Thoracic aorta (tissue), 2 donors: ENCODE measurements around the gene MITF. TPM values are rescaled to one million over a fixed set of nuclear protein-coding genes. Genes with fewer than 3 reads are reported as not detected.

Experiments used
- ATAC-seq: fragments of 150-250 bp; one replicate; pipeline ENCODE4 v1.8.0; 2017; ENCODE audit warnings: low read depth; ENCODE audit not compliant: insufficient number of reproducible peaks, low FRiP score
- DNase-seq: peaks from one replicate; pipeline ENCODE4 v3.0.0-alpha.2; 2020; ENCODE audit warnings: low spot score
- H3K27ac ChIP-seq, 2 donors: fragments of 200-600 bp; sonication (generic); 1 replicate in 1 of 2; 2 replicates in 1 of 2; pipeline ENCODE4 v1.5.1; 2016; ENCODE audit warnings: mild to moderate bottlenecking in 2 of 2, moderate library complexity in 2 of 2
- H3K27me3 ChIP-seq: fragments of 200-600 bp; sonication (generic); replicated peaks from 2 replicates; pipeline ENCODE4 v1.6.0; 2016; ENCODE audit warnings: mild to moderate bottlenecking; ENCODE audit not compliant: insufficient read depth
- H3K36me3 ChIP-seq: fragments of 200-600 bp; sonication (generic); one replicate; pipeline ENCODE4 v1.5.1; 2016
- H3K4me1 ChIP-seq, 2 donors: fragments of 200-600 bp; sonication (generic); 1 replicate in 1 of 2; 2 replicates in 1 of 2; pipeline versions ENCODE4 v1.5.1 to v1.6.0; 2016; ENCODE audit warnings: low read depth in 2 of 2, mild to moderate bottlenecking in 1 of 2; ENCODE audit not compliant: control insufficient read depth in 1 of 2
- H3K4me3 ChIP-seq: fragments of 200-600 bp; sonication (generic); 2 replicates; pipeline ENCODE4 v1.5.1; 2016; ENCODE audit warnings: mild to moderate bottlenecking
- H3K9me3 ChIP-seq: fragments of 200-600 bp; sonication (generic); 2 replicates; pipeline ENCODE4 v1.5.1; 2016
- CTCF ChIP-seq: fragments of 200-600 bp; sonication (generic); IDR thresholded peaks from one replicate; pipeline ENCODE4 v1.5.1; 2019; ENCODE audit warnings: antibody characterized with exemption
- total RNA-seq, 2 donors: library from RNA; depleted of rRNA; stranded (reverse); fragments of >200 nt; gene quantifications; one replicate each; pipeline versions ENCODE4 v1.1.0 to v1.2.3, GENCODE V29; 2016

MITF gene
- total RNA-seq, 2 donors from 2014 or later: 12.3 to 12.7 TPM

- no peak for DNase-seq
- no peak for ATAC-seq
- Histone ChIP-seq H3K27me3 (no peaks in the 10 kb centered on the region), H3K36me3 (no peaks in the 10 kb centered on the region), H3K4me1 (peaks cover 10 to 51% of the 10 kb centered on the region in 2 donors), H3K9me3 (no peaks in the 10 kb centered on the region), H3K27ac (no peak overlapping the region), H3K4me3 (no peak overlapping the region)
- TF ChIP-seq CTCF: no peak
These were observed 103.5 kb downstream of the MITF start for GRCh38 chr3:69842789-69843188.

- ATAC-seq (no peak), DNase-seq (no peak)
- H3K4me1 ChIP-seq: peaks cover 0 to 55% of the 10 kb centered on the region in 2 donors
- no peaks in the 10 kb centered on the region for H3K27me3 ChIP-seq
- H3K27ac ChIP-seq: no peak overlapping the region
- H3K4me3 ChIP-seq: no peak overlapping the region
- TF ChIP-seq CTCF: no peak
- no peaks in the 10 kb centered on the region for H3K36me3 ChIP-seq
- no peaks in the 10 kb centered on the region for H3K9me3 ChIP-seq
These were observed 105.4 kb downstream of the MITF start for GRCh38 chr3:69844706-69845105.

GRCh38 chr3:69847303-69847702 lies 108.0 kb downstream of the MITF start:
- ATAC-seq: no peak
- H3K9me3 ChIP-seq: no peaks in the 10 kb centered on the region
- H3K27ac ChIP-seq: no peak overlapping the region
- TF ChIP-seq CTCF: no peak
- no peak for DNase-seq
- no peak overlapping the region for H3K4me3 ChIP-seq
- no peaks in the 10 kb centered on the region for H3K36me3 ChIP-seq
- H3K27me3 ChIP-seq: no peaks in the 10 kb centered on the region
- H3K4me1 ChIP-seq: peaks cover 0 to 38% of the 10 kb centered on the region in 2 donors

GRCh38 chr3:69848113-69848512 lies 108.8 kb downstream of the MITF start:
- peak overlapping the region in 1 of 2 donors; percentile 36 for H3K27ac ChIP-seq
- no peak for ATAC-seq

GRCh38 chr3:69850849-69851248 lies 111.6 kb downstream of the MITF start:
- Histone ChIP-seq H3K27me3 (no peaks in the 10 kb centered on the region), H3K36me3 (no peaks in the 10 kb centered on the region), H3K4me1 (peaks cover 0 to 28% of the 10 kb centered on the region in 2 donors), H3K27ac (no peak overlapping the region), H3K4me3 (no peak overlapping the region), H3K9me3 (no peaks in the 10 kb centered on the region)
- TF ChIP-seq CTCF: no peak
- no peak for DNase-seq
- ATAC-seq: no peak

More at GRCh38 chr3:69848113-69848512, 108.8 kb downstream of the MITF start:
- Histone ChIP-seq H3K27me3 (no peaks in the 10 kb centered on the region), H3K4me1 (peaks cover 0 to 35% of the 10 kb centered on the region in 2 donors), H3K4me3 (no peak overlapping the region), H3K36me3 (no peaks in the 10 kb centered on the region), H3K9me3 (no peaks in the 10 kb centered on the region)
- TF ChIP-seq CTCF: no peak
- DNase-seq: no peak
